NOMO-1 (cell line): ENCODE results near the gene GOLM1.
"Not testable (repeated sequence)": the region's sequence is repeated elsewhere in the genome, so short reads cannot be mapped to it uniquely, and the experiment has no call there.

Source experiments
- DNase-seq, 2 experiments: peaks; one replicate each; lab custom pipeline; 2025; ENCODE audit not compliant: unreplicated experiment in 2 of 2; lab: John Stamatoyannopoulos, UW

Gene GOLM1

DNA sequence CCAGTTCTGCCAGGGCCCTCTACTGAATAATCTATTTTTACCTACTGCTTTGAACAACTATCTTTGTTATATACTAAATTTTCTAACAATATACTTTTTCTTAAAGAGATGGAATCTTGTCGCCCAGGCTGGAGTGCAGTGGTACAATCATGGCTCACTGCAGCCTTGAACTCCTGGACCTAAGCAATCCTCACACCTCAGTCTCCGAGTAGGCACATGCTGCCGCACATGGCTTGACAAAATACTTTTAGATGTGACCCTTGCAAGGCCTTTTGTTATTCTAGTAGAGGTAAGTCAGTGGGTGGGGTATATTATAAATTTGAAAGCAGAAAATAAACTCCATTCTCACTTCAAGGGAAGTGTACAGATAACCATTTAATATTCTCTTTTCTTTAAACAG, 7.9 kb downstream of the GOLM1 start:
- DNase-seq, result no peak

DNA sequence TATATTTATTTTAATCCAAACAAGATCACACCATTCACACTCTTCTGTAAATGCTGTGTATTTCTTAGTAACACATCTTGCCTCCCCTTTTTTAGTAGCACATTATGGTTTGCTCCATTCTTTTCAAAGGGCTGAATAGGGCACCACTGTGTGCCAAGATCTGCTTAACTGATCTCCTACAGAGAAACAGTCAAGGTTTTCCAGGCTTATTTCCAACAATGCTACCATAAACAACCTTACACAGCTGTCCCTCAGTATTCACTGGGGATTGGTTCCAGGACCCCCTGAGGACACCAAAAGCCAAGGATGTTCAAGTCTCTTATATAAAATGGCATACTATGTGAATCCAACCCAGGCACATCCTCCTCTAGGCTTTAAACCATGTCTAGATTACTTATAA, 16.5 kb downstream of the GOLM1 start:
- DNase-seq, result no peak

GRCh38 chr9:86079865-86080469, 19.4 kb downstream of the GOLM1 start:
- DNase-seq, result no peak

DNA sequence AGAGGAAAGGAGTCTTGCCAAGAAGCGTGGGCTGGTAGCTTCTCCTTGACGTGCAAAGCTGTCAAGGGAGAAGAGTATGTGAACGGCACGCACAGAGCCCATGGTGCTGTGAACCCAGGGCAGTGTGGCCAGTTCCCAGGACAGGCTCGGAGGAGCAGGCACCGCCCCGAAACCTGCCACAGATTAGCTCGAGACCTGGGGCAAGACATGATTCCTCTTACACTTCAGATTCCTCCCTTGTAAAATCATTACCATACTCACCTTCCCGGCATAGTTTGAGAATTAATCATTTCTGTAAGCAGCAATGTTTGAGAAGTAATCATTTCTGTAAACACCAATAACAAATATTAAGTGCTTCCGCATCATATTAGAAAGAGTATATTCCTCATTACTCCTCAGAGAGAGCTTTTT, 19.9 kb downstream of the GOLM1 start:
- DNase-seq, result no peak

DNA sequence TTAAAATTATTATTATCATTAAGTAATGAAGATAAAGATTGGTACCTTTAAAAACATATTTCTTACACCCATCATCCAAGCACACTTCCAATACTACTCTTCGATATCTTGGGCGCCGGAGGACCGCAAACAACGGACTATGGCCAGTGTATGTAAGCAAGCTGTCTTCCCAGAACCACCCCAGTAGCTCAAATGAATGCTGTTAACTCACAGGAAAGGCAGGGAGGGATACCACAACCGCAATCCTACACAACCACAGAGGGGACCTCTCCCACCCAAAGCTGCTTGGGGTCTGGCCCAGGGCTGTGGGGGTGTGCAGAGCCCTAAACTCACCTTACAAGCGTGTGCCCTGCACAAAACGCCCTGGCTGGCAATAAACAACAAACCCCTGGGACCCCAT, 20.6 kb downstream of the GOLM1 start:
- no peak for DNase-seq

- DNase-seq, result no peak
These were observed 22.1 kb downstream of the GOLM1 start for GRCh38 chr9:86077276-86077675.

DNA sequence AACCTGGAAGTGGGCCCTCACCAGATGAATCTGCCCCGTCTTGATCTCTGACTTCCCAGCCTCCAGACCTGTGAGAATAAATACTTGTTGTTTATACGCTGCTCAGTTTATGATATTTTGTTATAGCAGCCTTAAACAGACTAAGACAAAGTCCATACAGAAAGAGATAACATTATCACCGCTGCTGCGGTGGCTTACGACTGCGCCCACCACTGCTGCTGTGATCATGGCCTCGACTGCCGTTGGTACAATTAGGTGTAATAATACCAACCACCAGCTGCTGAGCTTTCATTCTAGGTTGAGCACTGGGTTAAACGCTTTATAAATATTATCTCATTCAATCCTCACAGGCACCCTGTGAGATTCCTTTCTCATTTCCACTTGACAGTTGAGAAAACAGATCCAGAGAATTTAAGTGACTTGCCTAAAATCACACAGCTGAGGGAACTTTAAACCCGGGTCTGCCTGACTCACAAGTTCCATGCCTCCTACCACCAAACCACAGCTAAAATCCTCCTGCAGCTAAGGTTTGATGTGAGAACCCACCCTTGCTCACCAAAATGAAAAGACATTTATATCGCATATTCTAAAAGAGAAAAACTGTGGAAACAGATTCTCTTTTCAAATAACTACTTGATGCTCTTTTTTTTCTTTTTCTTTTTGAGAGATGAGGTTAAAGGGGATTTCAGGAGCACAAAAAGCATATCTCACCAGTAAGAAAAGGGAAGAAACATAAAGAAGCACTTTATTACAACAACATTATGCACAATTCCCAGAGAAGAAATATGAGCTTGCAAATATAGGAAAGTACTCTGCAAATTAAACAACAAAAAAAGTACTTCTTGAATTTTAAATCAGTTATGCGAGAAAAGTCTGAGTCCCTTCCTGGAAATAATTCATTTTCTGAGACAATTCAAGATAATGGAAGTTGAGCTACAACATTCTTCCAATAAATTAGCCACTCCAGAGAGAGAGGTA, 23.9 kb downstream of the GOLM1 start:
- no peak for DNase-seq

DNA sequence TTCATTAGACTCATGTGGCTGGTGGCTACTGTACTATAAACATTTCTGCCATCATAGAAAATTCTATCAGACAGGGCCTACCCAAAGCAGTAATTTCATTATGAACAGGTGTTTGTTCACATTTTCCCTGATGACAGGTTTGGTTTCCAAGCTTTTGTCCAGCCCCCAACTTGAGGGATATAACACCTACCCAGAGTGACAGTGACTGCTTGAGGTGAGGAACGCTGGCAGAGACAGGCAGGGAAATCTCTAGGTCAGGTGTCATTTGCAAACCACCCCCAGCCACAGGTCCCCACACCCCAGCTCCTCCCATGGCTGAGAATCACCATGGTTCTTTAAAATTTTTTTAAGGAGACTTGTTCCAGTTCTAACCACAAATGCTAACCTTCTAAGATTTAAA, 25.5 kb downstream of the GOLM1 start:
- DNase-seq, result no peak

GRCh38 chr9:86072394-86072877, 26.9 kb downstream of the GOLM1 start:
- DNase-seq, result no peak

GRCh38 chr9:86069206-86069869, 30.0 kb downstream of the GOLM1 start:
- DNase-seq, result peak; percentile 43 to 74

DNA sequence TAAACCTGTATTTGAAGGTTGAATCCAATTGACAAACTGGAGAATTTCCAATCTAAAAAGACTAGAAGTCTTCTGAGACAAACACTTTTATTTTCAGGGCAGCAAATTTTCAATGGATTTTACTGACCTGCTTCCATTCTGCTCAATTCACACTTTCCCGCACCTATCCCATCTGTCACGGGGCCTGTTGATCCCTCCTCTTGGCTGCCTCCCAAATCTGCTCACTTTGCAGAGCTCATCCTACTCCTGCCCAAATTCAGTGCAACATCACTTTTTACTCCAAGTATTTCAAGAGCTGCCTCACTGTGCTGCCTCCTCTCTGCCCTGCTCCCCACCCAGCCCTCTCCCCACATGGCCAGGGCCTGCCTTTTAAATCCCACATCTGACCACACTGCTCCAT, 35.1 kb downstream of the GOLM1 start:
- no peak for DNase-seq

DNA sequence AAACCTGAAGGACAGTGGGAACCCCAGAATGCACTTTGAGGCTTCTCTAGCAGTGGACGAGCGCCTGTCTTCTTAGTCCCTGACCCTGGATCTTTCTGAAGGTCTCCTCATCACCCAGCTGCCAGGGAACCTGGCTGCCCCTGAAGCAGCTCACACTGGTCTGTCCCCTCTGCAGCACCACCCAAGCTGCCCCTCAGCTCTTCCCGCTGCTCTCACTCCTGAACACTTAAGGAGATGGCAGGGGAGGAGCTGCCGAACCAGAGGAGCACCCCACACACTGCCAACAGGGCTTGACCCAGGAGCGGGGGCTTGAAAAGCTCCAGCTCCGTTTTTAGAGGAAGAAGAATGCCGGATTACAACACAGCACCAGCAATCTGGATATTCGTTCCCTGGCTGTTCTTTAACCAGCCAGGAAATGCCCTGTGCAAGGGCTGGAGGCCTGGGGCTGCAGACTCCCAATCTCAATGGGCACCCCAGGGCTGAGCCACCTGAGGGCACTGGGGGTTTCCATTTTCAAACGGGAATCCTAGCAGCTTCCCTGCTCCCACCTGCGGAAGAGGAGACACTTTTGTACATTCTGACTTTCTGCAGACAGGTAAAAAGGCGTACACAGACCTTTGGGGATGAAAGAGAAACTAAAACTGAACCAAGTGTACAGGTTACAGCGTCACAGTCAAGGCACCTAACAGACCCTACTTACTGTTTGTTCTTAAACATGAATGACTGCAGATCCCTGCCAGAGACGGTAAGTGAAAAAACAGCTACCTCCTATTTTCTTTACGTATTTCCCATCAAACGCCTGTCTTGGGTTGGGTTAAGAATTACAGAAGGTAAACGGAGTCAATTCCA, 36.3 kb downstream of the GOLM1 start:
- DNase-seq, result no peak

DNA sequence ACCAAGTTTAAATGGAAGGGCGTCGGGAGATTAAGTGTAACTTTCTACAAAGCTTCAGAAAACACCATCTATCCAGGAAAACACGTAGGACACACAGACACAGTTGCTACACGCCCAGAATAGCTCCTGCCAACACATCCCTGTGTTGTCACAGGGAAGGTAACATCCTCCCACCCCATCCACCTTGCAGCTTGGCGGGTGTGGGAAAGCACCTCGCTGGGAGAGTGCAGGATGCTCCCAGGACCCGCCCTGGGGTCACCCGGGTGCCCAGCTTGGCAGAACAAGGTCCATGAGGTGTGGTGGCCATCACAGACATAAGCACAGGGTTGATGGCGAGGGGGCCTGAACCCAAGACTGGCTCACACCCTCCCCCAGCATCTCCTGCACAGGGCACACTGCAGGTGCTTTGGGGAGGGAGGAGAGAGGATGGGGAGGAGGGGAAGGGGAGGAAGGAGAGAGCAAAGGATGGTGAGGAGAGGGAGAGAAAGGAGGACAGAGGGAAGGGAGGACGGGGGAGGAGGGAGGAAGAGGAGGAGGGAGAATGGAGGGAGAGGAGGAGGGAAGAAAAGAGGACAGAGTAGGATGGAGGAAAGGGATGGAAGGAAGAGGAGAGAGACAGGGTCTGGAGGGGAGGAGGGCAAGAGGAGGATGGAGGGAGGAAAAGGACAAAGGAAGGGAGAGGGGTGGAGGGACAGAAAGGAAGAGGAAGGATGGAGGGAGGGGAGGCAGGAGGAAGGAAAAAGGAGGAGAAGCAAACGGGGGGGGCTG, 37.2 kb downstream of the GOLM1 start:
- DNase-seq, result no peak

DNA sequence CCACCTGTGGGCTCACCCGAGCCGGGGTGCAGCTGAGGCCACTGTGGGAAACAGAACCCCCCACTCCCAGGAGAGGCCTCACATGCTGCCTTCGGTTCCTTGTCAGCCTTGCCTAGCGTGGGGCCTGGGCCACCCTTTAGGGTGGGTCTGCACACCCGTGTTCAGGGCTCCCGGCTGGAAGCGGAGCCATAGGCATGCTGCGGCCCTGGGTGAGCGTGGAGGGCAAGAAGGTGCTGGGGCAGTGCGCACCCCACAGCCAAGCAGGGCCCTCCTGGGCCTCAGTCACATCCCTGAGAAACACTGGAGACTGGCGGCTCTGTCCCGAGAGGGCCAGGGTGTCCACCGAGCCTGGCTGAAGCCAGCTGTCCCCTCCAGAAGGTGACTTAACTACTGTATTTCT, 41.9 kb downstream of the GOLM1 start:
- no peak for DNase-seq

- no peak for DNase-seq
These were observed 44.7 kb downstream of the GOLM1 start for GRCh38 chr9:86054695-86055094.

GRCh38 chr9:86052556-86053468, 46.5 kb downstream of the GOLM1 start:
- DNase-seq, result no peak

- not testable (repeated sequence) for DNase-seq
These were observed 51.2 kb downstream of the GOLM1 start for GRCh38 chr9:86048018-86048742.

DNA sequence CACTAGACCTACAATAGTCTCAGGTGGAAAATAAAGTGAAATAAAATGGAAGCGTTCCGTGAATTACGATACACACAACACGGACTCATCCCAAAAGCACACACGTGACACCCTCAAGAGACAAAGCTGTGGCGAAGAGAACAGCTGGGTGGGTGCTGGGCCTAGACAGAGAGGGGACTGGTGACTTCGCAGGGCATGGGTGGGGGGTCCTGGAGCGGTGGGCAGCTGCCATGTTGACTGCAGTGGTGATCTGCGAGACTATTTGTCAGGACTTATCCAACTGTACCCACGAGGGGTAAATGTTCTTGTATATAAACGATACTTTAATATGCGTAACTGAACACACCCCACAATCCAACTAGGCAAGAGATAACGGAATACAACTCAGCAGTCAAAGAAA, 52.0 kb downstream of the GOLM1 start:
- no peak for DNase-seq
